H1 (cell line): ENCODE measurements around the gene DPYD. TPM values are rescaled to one million over a fixed set of nuclear protein-coding genes. Genes with fewer than 3 reads are reported as not detected.

Experiments
- CTCF ChIA-PET: fragments of 300-600 bp; sonication (Branson Sonifier 250); formaldehyde crosslinking; loops from one replicate; lab custom pipeline; 2021; ENCODE audit not compliant: partially characterized antibody; lab: Charles Lee
- POLR2A ChIA-PET: fragments of 300-600 bp; sonication (Branson Sonifier 250); formaldehyde crosslinking; loops from one replicate; lab custom pipeline; 2021; ENCODE audit warnings: inconsistent platforms; ENCODE audit not compliant: partially characterized antibody; lab: Charles Lee
- DNase-seq, 2 experiments: peaks; one replicate each; pipeline versions ENCODE4 v3.0.0 to v3.0.0-alpha.2; 2010 to 2022; ENCODE audit warnings: low spot score in 2 of 2, low read depth in 1 of 2, mixed read lengths in 1 of 2
- FAIRE-seq: peaks from 2 replicates; lab custom pipeline; 2011; peaks lifted over from hg19 to GRCh38; lab: Jason Lieb, UNC
- H2AFZ ChIP-seq: 2 replicates; pipeline ENCODE4 v1.8.1; 2012; ENCODE audit warnings: low read length, inconsistent platforms
- H2AK5ac ChIP-seq: 2 replicates; pipeline ENCODE4 v1.6.1; 2013; ENCODE audit warnings: low read depth, low read length
- H2BK120ac ChIP-seq: replicated peaks from 2 replicates; pipeline ENCODE3; 2013; ENCODE audit warnings: low read depth, low read length, inconsistent platforms
- H2BK12ac ChIP-seq: 2 replicates; pipeline ENCODE4 v1.6.1; 2013; ENCODE audit warnings: low read depth, low read length
- H2BK15ac ChIP-seq: 2 replicates; pipeline ENCODE4 v1.6.1; 2013; ENCODE audit warnings: low read length
- H2BK20ac ChIP-seq: 2 replicates; pipeline ENCODE4 v1.6.1; 2013; ENCODE audit warnings: low read length
- H2BK5ac ChIP-seq: 2 replicates; pipeline ENCODE4 v1.6.1; 2013; ENCODE audit warnings: low read depth, low read length
- H3K14ac ChIP-seq: 2 replicates; pipeline ENCODE4 v1.6.1; 2013; ENCODE audit warnings: inconsistent platforms; ENCODE audit not compliant: insufficient read length
- H3K18ac ChIP-seq: 2 replicates; pipeline ENCODE4 v1.6.1; 2013; ENCODE audit warnings: low read length; ENCODE audit errors: extremely low read depth
- H3K23ac ChIP-seq: 2 replicates; pipeline ENCODE4 v1.6.1; 2013; ENCODE audit warnings: inconsistent platforms; ENCODE audit not compliant: insufficient read length
- H3K23me2 ChIP-seq: 2 replicates; pipeline ENCODE4 v1.6.1; 2013; ENCODE audit warnings: low read depth, low read length
- H3K27ac ChIP-seq: 2 replicates; pipeline ENCODE4 v1.6.1; 2011; ENCODE audit warnings: low read depth, low read length, inconsistent platforms
- H3K27me3 ChIP-seq, 4 experiments: replicated peaks in 1 of 4; 1 replicate in 1 of 4; 2 replicates in 3 of 4; pipeline versions ENCODE4 v1.6.1 to v1.8.1; 2011 to 2013; ENCODE audit warnings: low read length in 3 of 4, mild to moderate bottlenecking in 3 of 4, inconsistent platforms in 2 of 4, mixed read lengths in 2 of 4, moderate library complexity in 1 of 4; ENCODE audit not compliant: control insufficient read depth in 3 of 4, insufficient read depth in 3 of 4; ENCODE audit errors: extremely low read depth in 1 of 4
- H3K36me3 ChIP-seq, 4 experiments: 2 replicates each; pipeline versions ENCODE4 v1.6.1 to v1.8.1; 2011 to 2013; ENCODE audit warnings: mild to moderate bottlenecking in 4 of 4, low read length in 3 of 4, moderate library complexity in 2 of 4, control low read depth in 1 of 4, inconsistent platforms in 1 of 4; ENCODE audit not compliant: insufficient read depth in 4 of 4, control insufficient read depth in 2 of 4
- H3K4ac ChIP-seq: replicated peaks from 2 replicates; pipeline ENCODE3; 2013; ENCODE audit warnings: low read length, low read depth, mixed read lengths, inconsistent platforms; ENCODE audit not compliant: insufficient read length
- H3K4me1 ChIP-seq, 4 experiments: replicated peaks in 1 of 4; 1 replicate in 1 of 4; 2 replicates in 3 of 4; pipeline versions ENCODE4 v1.6.1 to v1.8.1; 2011 to 2013; ENCODE audit warnings: low read length in 3 of 4, inconsistent platforms in 2 of 4, mixed read lengths in 1 of 4; ENCODE audit not compliant: insufficient read depth in 4 of 4, control insufficient read depth in 3 of 4
- H3K4me2 ChIP-seq, 2 experiments: 2 replicates each; pipeline versions ENCODE4 v1.6.1 to v1.8.1; 2011 to 2013; ENCODE audit warnings: low read depth in 2 of 2, low read length in 2 of 2, control low read depth in 1 of 2, inconsistent platforms in 1 of 2, mild to moderate bottlenecking in 1 of 2; ENCODE audit not compliant: insufficient read depth in 1 of 2
- H3K4me3 ChIP-seq, 4 experiments: fragments of 200-600, 300-600 bp in 1 of 4; sonication (generic), shearing (Covaris generic), sonication (Bioruptor Twin) in 1 of 4; 2 replicates each; pipeline versions ENCODE4 v1.5.1 to v1.8.1; 2011 to 2016; ENCODE audit warnings: low read length in 4 of 4, low read depth in 3 of 4, control low read depth in 2 of 4, inconsistent platforms in 2 of 4, mild to moderate bottlenecking in 2 of 4, mixed read lengths in 1 of 4, moderate library complexity in 1 of 4; ENCODE audit not compliant: insufficient read depth in 2 of 4; ENCODE audit errors: extremely low read depth in 1 of 4
- H3K56ac ChIP-seq: replicated peaks from 2 replicates; pipeline ENCODE3; 2013; ENCODE audit warnings: low read depth, mild to moderate bottlenecking, mixed read lengths, low read length, inconsistent platforms; ENCODE audit not compliant: insufficient read length
- H3K79me1 ChIP-seq: 2 replicates; pipeline ENCODE4 v1.6.1; 2013; ENCODE audit warnings: low read depth, low read length, control low read depth
- H3K79me2 ChIP-seq, 2 experiments: 2 replicates each; pipeline versions ENCODE4 v1.6.1 to v1.8.1; 2012 to 2013; ENCODE audit warnings: low read length in 2 of 2, mild to moderate bottlenecking in 2 of 2, inconsistent platforms in 1 of 2; ENCODE audit not compliant: insufficient read depth in 2 of 2, control insufficient read depth in 1 of 2
- H3K9ac ChIP-seq, 4 experiments: replicated peaks in 1 of 4; 1 replicate in 1 of 4; 2 replicates in 3 of 4; pipeline versions ENCODE4 v1.6.1 to v1.8.1; 2011 to 2013; ENCODE audit warnings: low read depth in 3 of 4, low read length in 3 of 4, control low read depth in 2 of 4, mild to moderate bottlenecking in 2 of 4, moderate library complexity in 2 of 4, inconsistent platforms in 1 of 4; ENCODE audit errors: extremely low read depth in 1 of 4
- H3K9me3 ChIP-seq, 2 experiments: 2 replicates each; pipeline versions ENCODE4 v1.6.1 to v1.8.1; 2012 to 2013; ENCODE audit warnings: mild to moderate bottlenecking in 2 of 2, moderate library complexity in 2 of 2, control low read depth in 1 of 2, inconsistent platforms in 1 of 2, low read depth in 1 of 2, low read length in 1 of 2, mixed read lengths in 1 of 2; ENCODE audit not compliant: insufficient read depth in 2 of 2
- H4K20me1 ChIP-seq, 2 experiments: replicated peaks in 1 of 2; 2 replicates each; pipeline versions ENCODE3 to v1.8.1; 2011 to 2013; ENCODE audit warnings: inconsistent platforms in 2 of 2, low read length in 2 of 2, mild to moderate bottlenecking in 1 of 2; ENCODE audit not compliant: insufficient read depth in 2 of 2, control insufficient read depth in 1 of 2
- H4K5ac ChIP-seq: 2 replicates; pipeline ENCODE4 v1.6.1; 2013; ENCODE audit warnings: low read length, low read depth, mixed read lengths, inconsistent platforms; ENCODE audit not compliant: insufficient read length
- H4K8ac ChIP-seq: 2 replicates; pipeline ENCODE4 v1.8.0; 2013; ENCODE audit warnings: mild to moderate bottlenecking, moderate library complexity, low read length, inconsistent platforms; ENCODE audit not compliant: insufficient read depth; ENCODE audit errors: extremely low read depth
- H4K91ac ChIP-seq: replicated peaks from 2 replicates; pipeline ENCODE3; 2013; ENCODE audit warnings: low read length, mixed read lengths, inconsistent platforms; ENCODE audit not compliant: insufficient read length
- ATF3 ChIP-seq: IDR thresholded peaks from 2 replicates; pipeline ENCODE4 v1.6.1; 2011; ENCODE audit warnings: low read depth, mild to moderate bottlenecking, low read length; ENCODE audit not compliant: insufficient read depth
- CBX8 ChIP-seq: fragments of 300-800, 300-1000 bp; sonication (generic); IDR thresholded peaks from 2 replicates; pipeline ENCODE4 v1.7.1; 2016; ENCODE audit warnings: low read depth, low read length, borderline replicate concordance
- CEBPB ChIP-seq: IDR thresholded peaks from 2 replicates; pipeline ENCODE4 v1.6.1; 2012; ENCODE audit warnings: low read depth, low read length
- CTCF ChIP-seq, 3 experiments: IDR thresholded peaks; 1 replicate in 2 of 3; 2 replicates in 1 of 3; pipeline versions ENCODE4 v1.5.1 to v1.6.1; 2011; ENCODE audit warnings: low read length in 3 of 3, mild to moderate bottlenecking in 3 of 3, inconsistent platforms in 2 of 3, low read depth in 1 of 3, moderate library complexity in 1 of 3; ENCODE audit not compliant: insufficient read depth in 1 of 3; ENCODE audit errors: control extremely low read depth in 1 of 3
- GABPA ChIP-seq: IDR thresholded peaks from 2 replicates; pipeline ENCODE4 v1.6.1; 2011; ENCODE audit warnings: mild to moderate bottlenecking, low read length, moderate library complexity, borderline replicate concordance; ENCODE audit not compliant: insufficient read depth
- HDAC2 ChIP-seq, 2 experiments: fragments of 300-600 bp in 1 of 2; sonication (generic) in 1 of 2; IDR thresholded peaks; 2 replicates each; pipeline ENCODE4 v1.6.1; 2011 to 2012; ENCODE audit warnings: low read depth in 2 of 2, low read length in 2 of 2, mild to moderate bottlenecking in 2 of 2, moderate library complexity in 2 of 2, borderline replicate concordance in 1 of 2, inconsistent platforms in 1 of 2
- KDM1A ChIP-seq: fragments of 200-600, 300-600 bp; sonication (generic); IDR thresholded peaks from 2 replicates; pipeline ENCODE4 v1.7.1; 2016; ENCODE audit warnings: mild to moderate bottlenecking, low read length, borderline replicate concordance
- POLR2A ChIP-seq, 2 experiments: IDR thresholded peaks; 1 replicate in 1 of 2; 2 replicates in 1 of 2; pipeline ENCODE4 v1.6.1; 2011; ENCODE audit warnings: low read depth in 2 of 2, low read length in 2 of 2, mild to moderate bottlenecking in 2 of 2; ENCODE audit errors: control extremely low read depth in 1 of 2
- USF2 ChIP-seq: IDR thresholded peaks from 2 replicates; pipeline ENCODE4 v1.6.1; 2011; ENCODE audit warnings: low read length, improper control_type of control experiment
- WGBS, 2 experiments: shearing (Covaris generic) in 1 of 2; methylation state at CpG; one replicate each; pipeline versions ENCODE4 v1.1.6 to v1.1.7; 2013 to 2015; ENCODE audit warnings: low lambda C conversion rate in 2 of 2, mixed read lengths in 2 of 2, inconsistent platforms in 1 of 2, low coverage in 1 of 2, missing lambda C conversion rate in 1 of 2; ENCODE audit not compliant: insufficient replicate concordance in 2 of 2, insufficient coverage in 1 of 2, insufficient read length in 1 of 2; ENCODE audit errors: extremely low coverage in 1 of 2, missing lambda C conversion rate in 1 of 2; 5-methylcytosine and 5-hydroxymethylcytosine counted together
- polyA plus RNA-seq, 7 experiments: library from polyadenylated mRNA; depleted of rRNA in 3 of 7; stranded (reverse) in 5 of 7; unstranded in 2 of 7; fragments of >200 nt in 5 of 7; fragments of 200-250 nt in 2 of 7; gene quantifications; 1 replicate in 5 of 7; 2 replicates in 1 of 7; 4 replicates in 1 of 7; pipeline versions ENCODE4 v1.2.1 to v1.2.3, GENCODE V29; 2011 to 2013; ENCODE audit warnings: missing spikeins in 2 of 7, mixed read lengths in 2 of 7
- total RNA-seq: library from RNA; stranded (reverse); fragmentation: NEBNext Ultra II Directional; extraction: Animal tissue kit (Norgen Biotek cat#: 25700); gene quantifications from 2 replicates; pipeline ENCODE4 v1.2.1, GENCODE V29; 2021

DPYD gene
- total and polyA plus RNA-seq, 2 of the 8 experiments (the other 6 are each of a cell fraction or from before 2014, with no cell fraction given) = 0.29 to 0.73 TPM

GRCh38 chr1:97378596-97378995 lies 542.2 kb downstream of the DPYD start:
- H3K23me2 ChIP-seq = no peaks in the 10 kb centered on the region
- WGBS, 2 experiments = 86% methylated on average over 3 of the region's 3 CpGs; no CpG with 5 or more reads in 1 of the 2 experiments
- no peak overlapping the region for H2BK120ac ChIP-seq
- TF ChIP-seq CBX8 (no peak), HDAC2 (IDR thresholded peaks at IDR 0.05; ENCODE audit: borderline replicate concordance in 1 of 2, low read depth in 2 of 2, low read length in 2 of 2) (no peak), GABPA (no peak), KDM1A (no peak), ATF3 (no peak), USF2 (no peak), POLR2A (IDR thresholded peaks at IDR 0.05; ENCODE audit: control extremely low read depth in 1 of 2, low read depth in 2 of 2, low read length in 2 of 2) (no peak), CTCF (IDR thresholded peaks at IDR 0.05; ENCODE audit: control extremely low read depth in 1 of 3, insufficient read depth in 1 of 3, low read depth in 1 of 3, low read length in 3 of 3) (no peak), CEBPB (no peak)

More at GRCh38 chr1:97378596-97378995, 542.2 kb downstream of the DPYD start:
- Histone ChIP-seq H4K8ac (no peak overlapping the region), H3K14ac (no peak overlapping the region), H3K4me3 (no peak overlapping the region), H3K9me3 (no peaks in the 10 kb centered on the region), H3K9ac (no peak overlapping the region), H3K23ac (no peak overlapping the region), H2BK15ac (no peak overlapping the region), H2BK5ac (no peak overlapping the region), H3K4me2 (no peak overlapping the region), H2AFZ (no peak overlapping the region), H3K4me1 (no peaks in the 10 kb centered on the region), H3K27me3 (no peaks in the 10 kb centered on the region), H3K4ac (no peak overlapping the region), H4K20me1 (no peaks in the 10 kb centered on the region), H3K18ac (no peak overlapping the region), H3K27ac (no peak overlapping the region), H3K79me1 (no peaks in the 10 kb centered on the region), H2BK12ac (no peak overlapping the region), H3K36me3 (no peaks in the 10 kb centered on the region), H4K91ac (no peak overlapping the region), H2AK5ac (no peak overlapping the region), H2BK20ac (no peak overlapping the region), H3K79me2 (no peaks in the 10 kb centered on the region), H3K56ac (no peak overlapping the region), H4K5ac (no peak overlapping the region)
- DNase-seq (no peak), FAIRE-seq (no peak)
- POLR2A ChIA-PET = no interaction called here
- CTCF ChIA-PET = interaction anchor here (1.0 kb wide), 1 partner anchor 10 kb away, joined by 4 read pairs; no protein-coding TSS in a partner anchor
